Esophagus squamous epithelium (tissue), 4 donors: ENCODE measurements around the gene KCNK3.

Source experiments
- POLR2A ChIP-seq, 4 donors: fragments of 450-650 bp; IDR thresholded peaks; one replicate each; pipeline ENCODE4 v1.6.1; 2017; ENCODE audit warnings: antibody characterized with exemption in 4 of 4, mild to moderate bottlenecking in 4 of 4, moderate library complexity in 3 of 4
- TF ChIP-seq, protein P1 (sequence below), 6 experiments: fragments of 450-650 bp in 4 of 6; fragments of 200-600 bp in 2 of 6; sonication (generic) in 2 of 6; IDR thresholded peaks; one replicate each; pipeline ENCODE4 v1.5.1; 2016 to 2019; ENCODE audit warnings: antibody characterized with exemption in 6 of 6, mild to moderate bottlenecking in 4 of 6, moderate library complexity in 4 of 6

DNA sequence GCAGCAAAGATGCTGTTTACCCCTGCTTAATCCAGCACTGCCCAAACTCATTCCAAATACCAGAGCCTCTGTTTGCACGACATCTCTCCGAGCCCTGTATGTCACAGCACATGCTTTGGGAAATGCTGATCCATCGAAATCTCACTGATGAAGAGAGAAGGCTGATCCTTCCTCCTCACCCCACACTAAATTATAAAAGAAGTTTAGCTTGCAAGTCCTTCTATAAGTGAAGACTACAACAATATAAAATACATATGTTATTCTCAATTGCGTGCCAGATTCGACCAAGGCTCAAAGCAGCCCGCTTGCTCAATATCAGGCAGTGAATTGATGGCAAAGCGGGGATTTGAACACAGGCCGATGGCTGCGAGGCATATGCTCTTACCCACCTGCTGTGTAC is 40.9 kb downstream of the KCNK3 start:
- TF ChIP-seq, protein P1, sequence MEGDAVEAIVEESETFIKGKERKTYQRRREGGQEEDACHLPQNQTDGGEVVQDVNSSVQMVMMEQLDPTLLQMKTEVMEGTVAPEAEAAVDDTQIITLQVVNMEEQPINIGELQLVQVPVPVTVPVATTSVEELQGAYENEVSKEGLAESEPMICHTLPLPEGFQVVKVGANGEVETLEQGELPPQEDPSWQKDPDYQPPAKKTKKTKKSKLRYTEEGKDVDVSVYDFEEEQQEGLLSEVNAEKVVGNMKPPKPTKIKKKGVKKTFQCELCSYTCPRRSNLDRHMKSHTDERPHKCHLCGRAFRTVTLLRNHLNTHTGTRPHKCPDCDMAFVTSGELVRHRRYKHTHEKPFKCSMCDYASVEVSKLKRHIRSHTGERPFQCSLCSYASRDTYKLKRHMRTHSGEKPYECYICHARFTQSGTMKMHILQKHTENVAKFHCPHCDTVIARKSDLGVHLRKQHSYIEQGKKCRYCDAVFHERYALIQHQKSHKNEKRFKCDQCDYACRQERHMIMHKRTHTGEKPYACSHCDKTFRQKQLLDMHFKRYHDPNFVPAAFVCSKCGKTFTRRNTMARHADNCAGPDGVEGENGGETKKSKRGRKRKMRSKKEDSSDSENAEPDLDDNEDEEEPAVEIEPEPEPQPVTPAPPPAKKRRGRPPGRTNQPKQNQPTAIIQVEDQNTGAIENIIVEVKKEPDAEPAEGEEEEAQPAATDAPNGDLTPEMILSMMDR (IDR thresholded peaks at IDR 0.05), result no peak
- TF ChIP-seq POLR2A (IDR thresholded peaks at IDR 0.05), result no peak
